ENCODE measurements around the gene IFT122.

The IFT122 gene

GRCh38 chr3:129519896-129520715, 80.1 kb downstream of the IFT122 start:
- no peak for ATAC-seq

- no peak for ATAC-seq
Observed at GRCh38 chr3:129520960-129521359, 80.9 kb downstream of the IFT122 start.

GRCh38 chr3:129521611-129522010, 81.6 kb downstream of the IFT122 start:
- no peak for ATAC-seq

- no peak for ATAC-seq
Observed at GRCh38 chr3:129522953-129523352, 82.9 kb downstream of the IFT122 start.

GRCh38 chr3:129524081-129524480, 84.1 kb downstream of the IFT122 start:
- no peak for ATAC-seq

GRCh38 chr3:129525341-129525968, 85.4 kb downstream of the IFT122 start:
- ATAC-seq: peak; percentile 28 to 34

- peak; percentile 57 to 58 for ATAC-seq
Observed at GRCh38 chr3:129526121-129526900, 86.3 kb downstream of the IFT122 start.

GRCh38 chr3:129527262-129527661, 87.2 kb downstream of the IFT122 start:
- ATAC-seq: no peak

GRCh38 chr3:129528589-129529100, 88.6 kb downstream of the IFT122 start, which contains the start of gene RHO:
Gene RHO, plus strand, starts transcription at chr3:129528639. Its CDS starts 95 bp downstream, at chr3:129528734.
- no peak for ATAC-seq

GRCh38 chr3:129529436-129530210, 89.6 kb downstream of the IFT122 start:
- no peak for ATAC-seq

GRCh38 chr3:129530251-129530791, 90.3 kb downstream of the IFT122 start:
- ATAC-seq: no peak

- no peak for ATAC-seq
Observed at GRCh38 chr3:129530821-129531220, 90.8 kb downstream of the IFT122 start.

GRCh38 chr3:129531699-129532098, 91.7 kb downstream of the IFT122 start:
- no peak for ATAC-seq

- ATAC-seq: no peak
Observed at GRCh38 chr3:129532261-129532660, 92.2 kb downstream of the IFT122 start.

- ATAC-seq: no peak
Observed at GRCh38 chr3:129533406-129533805, 93.4 kb downstream of the IFT122 start.

GRCh38 chr3:129534428-129535027, 94.5 kb downstream of the IFT122 start:
- no peak for ATAC-seq

GRCh38 chr3:129535075-129535474, 95.1 kb downstream of the IFT122 start:
- ATAC-seq: no peak

- no peak for ATAC-seq
Observed at GRCh38 chr3:129536374-129536667, 96.3 kb downstream of the IFT122 start.

- ATAC-seq: no peak
Observed at GRCh38 chr3:129536804-129537203, 96.8 kb downstream of the IFT122 start.

- ATAC-seq: no peak
Observed at GRCh38 chr3:129539206-129539605, 99.2 kb downstream of the IFT122 start.

GRCh38 chr3:129540776-129541516, 100.9 kb downstream of the IFT122 start:
- no peak for ATAC-seq
